CD14-positive monocyte (primary cell): ENCODE results near the gene TMEFF1. TPM values are rescaled to one million over a fixed set of nuclear protein-coding genes. Genes with fewer than 3 reads are reported as not detected.
A peak's percentile ranks its signal among the peaks of the same experiment; 100 is the strongest.

Experiments used
- DNase-seq, 3 donors: peaks; one replicate each; pipeline ENCODE4 v3.0.0-alpha.2; 2011 to 2022
- H2AFZ ChIP-seq: 2 replicates; pipeline ENCODE4 v1.6.0; 2012; ENCODE audit warnings: mild to moderate bottlenecking, low read depth, low read length, inconsistent platforms; ENCODE audit not compliant: insufficient read depth, poor library complexity, severe bottlenecking
- H3K27ac ChIP-seq, 2 donors: 1 replicate in 1 of 2; 2 replicates in 1 of 2; pipeline ENCODE4 v1.5.1; 2012 to 2013; ENCODE audit warnings: low read length in 2 of 2, control low read depth in 1 of 2, inconsistent platforms in 1 of 2, low read depth in 1 of 2, mild to moderate bottlenecking in 1 of 2
- H3K27me3 ChIP-seq, 2 donors: one replicate each; pipeline versions ENCODE4 v1.6.0 to v1.6.1; 2011 to 2013; ENCODE audit warnings: low read length in 2 of 2; ENCODE audit not compliant: control insufficient read depth in 2 of 2, insufficient read depth in 2 of 2
- H3K36me3 ChIP-seq, 2 donors: replicated peaks in 1 of 2; 1 replicate in 1 of 2; 2 replicates in 1 of 2; pipeline versions ENCODE4 v1.5.1 to v1.6.1; 2012 to 2013; ENCODE audit warnings: low read length in 2 of 2, control low read depth in 1 of 2, inconsistent platforms in 1 of 2, mild to moderate bottlenecking in 1 of 2; ENCODE audit not compliant: insufficient read depth in 2 of 2, control insufficient read depth in 1 of 2
- H3K4me1 ChIP-seq, 2 donors: 1 replicate in 1 of 2; 2 replicates in 1 of 2; pipeline versions ENCODE4 v1.5.1 to v1.6.1; 2012 to 2013; ENCODE audit warnings: low read length in 2 of 2, control low read depth in 1 of 2, inconsistent platforms in 1 of 2, mild to moderate bottlenecking in 1 of 2, moderate library complexity in 1 of 2; ENCODE audit not compliant: insufficient read depth in 2 of 2, control insufficient read depth in 1 of 2
- H3K4me2 ChIP-seq: replicated peaks from 2 replicates; pipeline ENCODE3; 2012; ENCODE audit warnings: low read length, moderate library complexity, mild to moderate bottlenecking; ENCODE audit not compliant: poor library complexity, severe bottlenecking; ENCODE audit errors: extremely low read depth
- H3K4me3 ChIP-seq, 3 experiments: fragments of 200-600 bp in 1 of 3; sonication (generic) in 1 of 3; replicated peaks in 1 of 3; 1 replicate in 2 of 3; 2 replicates in 1 of 3; pipeline ENCODE4 v1.5.1; 2011 to 2013; ENCODE audit warnings: low read length in 3 of 3, mild to moderate bottlenecking in 3 of 3, control low read depth in 2 of 3, low read depth in 2 of 3, inconsistent platforms in 1 of 3, moderate library complexity in 1 of 3
- H3K79me2 ChIP-seq: 2 replicates; pipeline ENCODE4 v1.6.0; 2012; ENCODE audit warnings: mild to moderate bottlenecking, control low read depth, inconsistent platforms, low read length, moderate library complexity; ENCODE audit not compliant: insufficient read depth
- H3K9ac ChIP-seq: 2 replicates; pipeline ENCODE4 v1.6.0; 2017; ENCODE audit warnings: low read length, mild to moderate bottlenecking; ENCODE audit not compliant: insufficient read depth, poor library complexity, severe bottlenecking
- H3K9me3 ChIP-seq, 2 donors: replicated peaks in 1 of 2; 1 replicate in 1 of 2; 2 replicates in 1 of 2; pipeline versions ENCODE4 v1.5.1 to v1.6.1; 2012 to 2013; ENCODE audit warnings: low read length in 2 of 2, control low read depth in 1 of 2; ENCODE audit not compliant: control insufficient read depth in 1 of 2, insufficient read depth in 1 of 2
- H4K20me1 ChIP-seq: 2 replicates; pipeline ENCODE4 v1.6.0; 2012; ENCODE audit warnings: mild to moderate bottlenecking, low read length, control low read depth, moderate library complexity; ENCODE audit not compliant: insufficient read depth
- H3K27ac Mint-ChIP-seq, 7 donors: one replicate each; pipeline ENCODE4 v1.8.0; 2020; ENCODE audit warnings: mild to moderate bottlenecking in 7 of 7, mixed read lengths in 7 of 7, moderate library complexity in 6 of 7, inconsistent platforms in 2 of 7
- H3K27me3 Mint-ChIP-seq, 3 donors: one replicate each; pipeline ENCODE4 v1.8.0; 2021 to 2022; ENCODE audit warnings: low read depth in 3 of 3, mild to moderate bottlenecking in 3 of 3, mixed read lengths in 3 of 3, moderate library complexity in 3 of 3, inconsistent platforms in 1 of 3
- H3K36me3 Mint-ChIP-seq, 2 donors: one replicate each; pipeline ENCODE4 v1.8.0; 2020; ENCODE audit warnings: mixed read lengths in 2 of 2, inconsistent platforms in 1 of 2, mild to moderate bottlenecking in 1 of 2
- H3K4me1 Mint-ChIP-seq: one replicate; pipeline ENCODE4 v1.8.0; 2020; ENCODE audit warnings: mild to moderate bottlenecking, mixed read lengths
- H3K4me3 Mint-ChIP-seq, 2 donors: one replicate each; pipeline ENCODE4 v1.8.0; 2020; ENCODE audit warnings: mild to moderate bottlenecking in 2 of 2, mixed read lengths in 2 of 2, moderate library complexity in 1 of 2
- H3K9me3 Mint-ChIP-seq, 7 donors: one replicate each; pipeline ENCODE4 v1.8.0; 2020 to 2022; ENCODE audit warnings: mixed read lengths in 7 of 7, mild to moderate bottlenecking in 6 of 7, moderate library complexity in 6 of 7, inconsistent platforms in 2 of 7
- WGBS: methylation state at CpG from one replicate; pipeline ENCODE4 v1.1.5; 2013; ENCODE audit warnings: missing lambda C conversion rate; ENCODE audit not compliant: insufficient coverage; 5-methylcytosine and 5-hydroxymethylcytosine counted together
- intact Hi-C, 2 donors: fragments of 100-400 bp; cut with micrococcal nuclease; formaldehyde crosslinking; loops; one replicate each; pipeline versions ENCODE4 v1.15.0 to v1.15.1; 2023
- polyA plus RNA-seq, 3 donors: library from polyadenylated mRNA; depleted of rRNA in 1 of 3; unstranded in 2 of 3; stranded (reverse) in 1 of 3; fragments of 300-500 nt in 2 of 3; fragments of >200 nt in 1 of 3; fragmentation: Illumina TruSeq in 2 of 3; gene quantifications; 1 replicate in 2 of 3; 2 replicates in 1 of 3; pipeline ENCODE4 v1.2.3, GENCODE V29; 2012 to 2021
- TF ChIP-seq, protein P1 (sequence below): fragments of 200-600 bp; IDR thresholded peaks from one replicate; pipeline ENCODE4 v1.8.0; 2022; ENCODE audit warnings: antibody characterized with exemption, mild to moderate bottlenecking

TMEFF1 gene
- polyA plus RNA-seq, 3 donors, result not detected

- no peaks in the 10 kb centered on the region for H3K79me2 ChIP-seq
Observed at GRCh38 chr9:100441911-100442361, 31.0 kb upstream of the TMEFF1 start.

GRCh38 chr9:100443781-100444768 lies 28.9 kb upstream of the TMEFF1 start:
- intact Hi-C loops, result no loop called here
- Mint-ChIP-seq H3K27me3 (peaks cover 0 to 1% (median 0%) of the 10 kb centered on the region in 3 donors), H3K4me1 (peaks cover 13% of the 10 kb centered on the region), H3K4me3 (no peak overlapping the region), H3K27ac (peak overlapping the region in 2 of 7 donors; percentile 13 to 65), H3K36me3 (peaks cover 1 to 20% of the 10 kb centered on the region in 2 donors), H3K9me3 (no peaks in the 10 kb centered on the region)
- Histone ChIP-seq H4K20me1 (no peaks in the 10 kb centered on the region), H3K9me3 (no peaks in the 10 kb centered on the region), H3K79me2 (no peaks in the 10 kb centered on the region), H3K9ac (no peak overlapping the region), H3K4me1 (peaks cover 5 to 7% of the 10 kb centered on the region in 2 donors), H2AFZ (no peak overlapping the region), H3K36me3 (no peaks in the 10 kb centered on the region), H3K4me3 (no peak overlapping the region), H3K4me2 (no peak overlapping the region), H3K27me3 (no peaks in the 10 kb centered on the region), H3K27ac (no peak overlapping the region)
- TF ChIP-seq, protein P1, sequence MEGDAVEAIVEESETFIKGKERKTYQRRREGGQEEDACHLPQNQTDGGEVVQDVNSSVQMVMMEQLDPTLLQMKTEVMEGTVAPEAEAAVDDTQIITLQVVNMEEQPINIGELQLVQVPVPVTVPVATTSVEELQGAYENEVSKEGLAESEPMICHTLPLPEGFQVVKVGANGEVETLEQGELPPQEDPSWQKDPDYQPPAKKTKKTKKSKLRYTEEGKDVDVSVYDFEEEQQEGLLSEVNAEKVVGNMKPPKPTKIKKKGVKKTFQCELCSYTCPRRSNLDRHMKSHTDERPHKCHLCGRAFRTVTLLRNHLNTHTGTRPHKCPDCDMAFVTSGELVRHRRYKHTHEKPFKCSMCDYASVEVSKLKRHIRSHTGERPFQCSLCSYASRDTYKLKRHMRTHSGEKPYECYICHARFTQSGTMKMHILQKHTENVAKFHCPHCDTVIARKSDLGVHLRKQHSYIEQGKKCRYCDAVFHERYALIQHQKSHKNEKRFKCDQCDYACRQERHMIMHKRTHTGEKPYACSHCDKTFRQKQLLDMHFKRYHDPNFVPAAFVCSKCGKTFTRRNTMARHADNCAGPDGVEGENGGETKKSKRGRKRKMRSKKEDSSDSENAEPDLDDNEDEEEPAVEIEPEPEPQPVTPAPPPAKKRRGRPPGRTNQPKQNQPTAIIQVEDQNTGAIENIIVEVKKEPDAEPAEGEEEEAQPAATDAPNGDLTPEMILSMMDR, result no peak
- DNase-seq, result no peak
- 30% methylated on average over 2 of the region's 4 CpGs for WGBS

More at GRCh38 chr9:100441911-100442361, 31.0 kb upstream of the TMEFF1 start:
- Mint-ChIP-seq H3K4me3 (peak overlapping the region; percentile 30 to 35), H3K9me3 (no peaks in the 10 kb centered on the region), H3K27me3 (no peaks in the 10 kb centered on the region), H3K27ac (no peak overlapping the region), H3K36me3 (peaks cover 1 to 14% of the 10 kb centered on the region in 2 donors), H3K4me1 (peaks cover 13% of the 10 kb centered on the region)
- no peaks in the 10 kb centered on the region for H3K36me3 ChIP-seq
- H4K20me1 ChIP-seq, result no peaks in the 10 kb centered on the region
- H2AFZ ChIP-seq, result no peak overlapping the region
- intact Hi-C loops, result no loop called here
- no peak for DNase-seq
- H3K27me3 ChIP-seq, result no peaks in the 10 kb centered on the region
- H3K4me2 ChIP-seq, result no peak overlapping the region
- TF ChIP-seq, protein P1, result no peak
- no peak overlapping the region for H3K4me3 ChIP-seq
- no peak overlapping the region for H3K27ac ChIP-seq
- 95% methylated on average over 12 of the region's 19 CpGs for WGBS
- H3K9me3 ChIP-seq, result no peaks in the 10 kb centered on the region
- no peak overlapping the region for H3K9ac ChIP-seq
- H3K4me1 ChIP-seq, result peaks cover 5 to 7% of the 10 kb centered on the region in 2 donors
